H9 (cell line): ENCODE results near the gene SYVN1. TPM values are rescaled to one million over a fixed set of nuclear protein-coding genes. Genes with fewer than 3 reads are reported as not detected.

ENCODE experiments used
- DNase-seq: peaks from one replicate; pipeline ENCODE4 v3.0.0-alpha.2; 2017
- H2AFZ ChIP-seq: one replicate; pipeline ENCODE4 v1.6.1; 2013; ENCODE audit warnings: mild to moderate bottlenecking, low read length, control low read depth, moderate library complexity
- H2AK5ac ChIP-seq: 2 replicates; pipeline ENCODE4 v1.6.1; 2013; ENCODE audit warnings: low read length, control low read depth, mixed read lengths; ENCODE audit not compliant: insufficient read length
- H2BK120ac ChIP-seq: one replicate; pipeline ENCODE4 v1.6.1; 2013; ENCODE audit warnings: low read depth, mild to moderate bottlenecking, low read length, control low read depth, inconsistent platforms; ENCODE audit not compliant: poor library complexity, severe bottlenecking
- H2BK12ac ChIP-seq: 2 replicates; pipeline ENCODE4 v1.6.1; 2013; ENCODE audit warnings: low read length, control low read depth, mixed read lengths, low read depth; ENCODE audit not compliant: insufficient read length
- H2BK15ac ChIP-seq: 2 replicates; pipeline ENCODE4 v1.6.1; 2013; ENCODE audit warnings: low read depth, low read length, control low read depth
- H2BK20ac ChIP-seq: one replicate; pipeline ENCODE4 v1.6.1; 2013; ENCODE audit warnings: low read depth, mild to moderate bottlenecking, low read length, control low read depth, inconsistent platforms; ENCODE audit not compliant: poor library complexity, severe bottlenecking
- H2BK5ac ChIP-seq: 2 replicates; pipeline ENCODE4 v1.6.1; 2013; ENCODE audit warnings: low read length, control low read depth, mixed read lengths; ENCODE audit not compliant: insufficient read length
- H3K14ac ChIP-seq: 2 replicates; pipeline ENCODE4 v1.6.1; 2013; ENCODE audit warnings: low read length, control low read depth; ENCODE audit not compliant: insufficient read depth
- H3K18ac ChIP-seq: 2 replicates; pipeline ENCODE4 v1.6.1; 2013; ENCODE audit warnings: low read depth, mild to moderate bottlenecking, mixed read lengths, low read length, control low read depth; ENCODE audit not compliant: insufficient read length
- H3K23ac ChIP-seq: 2 replicates; pipeline ENCODE4 v1.6.1; 2013; ENCODE audit warnings: low read length, control low read depth, mixed read lengths, low read depth; ENCODE audit not compliant: insufficient read length
- H3K23me2 ChIP-seq: 2 replicates; pipeline ENCODE4 v1.6.1; 2013; ENCODE audit warnings: low read depth, mild to moderate bottlenecking, mixed read lengths, low read length, control low read depth; ENCODE audit not compliant: insufficient read length, poor library complexity, severe bottlenecking
- H3K27ac ChIP-seq: 2 replicates; pipeline ENCODE4 v1.5.1; 2013; ENCODE audit warnings: low read length, control low read depth, mixed read lengths, low read depth; ENCODE audit not compliant: insufficient read length
- H3K27me3 ChIP-seq: 2 replicates; pipeline ENCODE4 v1.6.1; 2013; ENCODE audit warnings: low read length, control low read depth, inconsistent platforms; ENCODE audit not compliant: insufficient read depth
- H3K4ac ChIP-seq: 2 replicates; pipeline ENCODE4 v1.6.1; 2013; ENCODE audit warnings: low read depth, mild to moderate bottlenecking, control low read depth, inconsistent platforms, low read length, moderate library complexity
- H3K4me1 ChIP-seq: 2 replicates; pipeline ENCODE4 v1.6.1; 2013; ENCODE audit warnings: low read length, control low read depth, inconsistent platforms; ENCODE audit not compliant: insufficient read depth
- H3K4me2 ChIP-seq: 2 replicates; pipeline ENCODE4 v1.6.1; 2013; ENCODE audit warnings: low read length, control low read depth, mixed read lengths; ENCODE audit not compliant: insufficient read length, insufficient read depth
- H3K56ac ChIP-seq: 2 replicates; pipeline ENCODE4 v1.6.1; 2013; ENCODE audit warnings: low read depth, mild to moderate bottlenecking, mixed read lengths, low read length, control low read depth; ENCODE audit not compliant: insufficient read length
- H3K79me1 ChIP-seq: 2 replicates; pipeline ENCODE4 v1.6.1; 2013; ENCODE audit warnings: low read depth, mild to moderate bottlenecking, moderate library complexity, low read length, control low read depth, inconsistent platforms; ENCODE audit not compliant: insufficient read depth, poor library complexity, severe bottlenecking
- H3K79me2 ChIP-seq: 2 replicates; pipeline ENCODE4 v1.6.1; 2013; ENCODE audit warnings: low read length, control low read depth, inconsistent platforms; ENCODE audit not compliant: insufficient read depth
- H3K9ac ChIP-seq: 2 replicates; pipeline ENCODE4 v1.6.1; 2013; ENCODE audit warnings: low read length, control low read depth, mixed read lengths; ENCODE audit not compliant: insufficient read length; ENCODE audit errors: extremely low read depth
- H3K9me3 ChIP-seq: one replicate; pipeline ENCODE4 v1.6.1; 2013; ENCODE audit warnings: low read depth, low read length, inconsistent platforms; ENCODE audit not compliant: control insufficient read depth
- H3T11ph ChIP-seq: one replicate; pipeline ENCODE4 v1.6.1; 2013; ENCODE audit warnings: mild to moderate bottlenecking, low read length, control low read depth, inconsistent platforms
- H4K20me1 ChIP-seq: one replicate; pipeline ENCODE4 v1.6.1; 2013; ENCODE audit not compliant: control insufficient read depth, insufficient read length, insufficient read depth
- H4K5ac ChIP-seq: 2 replicates; pipeline ENCODE4 v1.6.1; 2013; ENCODE audit warnings: low read depth, mild to moderate bottlenecking, mixed read lengths, low read length, control low read depth; ENCODE audit not compliant: insufficient read length
- H4K8ac ChIP-seq: replicated peaks from 2 replicates; pipeline ENCODE4 v1.6.1; 2013; ENCODE audit warnings: low read length, control low read depth, mixed read lengths, low read depth; ENCODE audit not compliant: insufficient read length
- H4K91ac ChIP-seq: 2 replicates; pipeline ENCODE4 v1.6.1; 2013; ENCODE audit warnings: low read depth, mild to moderate bottlenecking, moderate library complexity, mixed read lengths, low read length, control low read depth; ENCODE audit not compliant: insufficient read length
- H3K27ac Mint-ChIP-seq, 3 experiments: 2 replicates in 2 of 3; 3 replicates in 1 of 3; pipeline ENCODE4 v1.8.0; 2020 to 2021; ENCODE audit warnings: mixed read lengths in 3 of 3, mild to moderate bottlenecking in 1 of 3, moderate library complexity in 1 of 3
- H3K27me3 Mint-ChIP-seq: 2 replicates; pipeline ENCODE4 v1.8.0; 2021; ENCODE audit warnings: low read depth, mild to moderate bottlenecking, moderate library complexity, mixed read lengths
- H3K36me3 Mint-ChIP-seq, 3 experiments: 2 replicates in 2 of 3; 3 replicates in 1 of 3; pipeline ENCODE4 v1.8.0; 2020 to 2021; ENCODE audit warnings: low read depth in 3 of 3, mixed read lengths in 3 of 3; ENCODE audit not compliant: insufficient read depth in 1 of 3
- H3K4me1 Mint-ChIP-seq, 2 experiments: 2 replicates each; pipeline ENCODE4 v1.8.0; 2020; ENCODE audit warnings: mixed read lengths in 2 of 2
- H3K4me3 Mint-ChIP-seq, 2 experiments: 2 replicates in 1 of 2; 3 replicates in 1 of 2; pipeline ENCODE4 v1.8.0; 2020 to 2021; ENCODE audit warnings: mild to moderate bottlenecking in 2 of 2, mixed read lengths in 2 of 2, moderate library complexity in 1 of 2
- H3K9me3 Mint-ChIP-seq, 2 experiments: 2 replicates in 1 of 2; 3 replicates in 1 of 2; pipeline ENCODE4 v1.8.0; 2020; ENCODE audit warnings: mild to moderate bottlenecking in 2 of 2, mixed read lengths in 2 of 2, moderate library complexity in 1 of 2
- WGBS: extraction: QIAGEN DNeasy Blood & Tissue Kit; methylation state at CpG from one replicate; pipeline ENCODE4 v1.1.7; 2013; ENCODE audit warnings: missing lambda C conversion rate, low lambda C conversion rate, mixed read lengths; ENCODE audit not compliant: insufficient read length; ENCODE audit errors: extremely low coverage; 5-methylcytosine and 5-hydroxymethylcytosine counted together
- total RNA-seq: library from RNA; stranded (reverse); gene quantifications from 2 replicates; pipeline ENCODE4 v1.2.1, GENCODE V29; 2021
- TF ChIP-seq, protein P1 (sequence below): fragments of 200-600 bp; sonication (generic); conservative IDR thresholded peaks from 3 replicates; pipeline ENCODE4 v1.8.0; 2021; ENCODE audit warnings: antibody characterized with exemption, mild to moderate bottlenecking

SYVN1 gene
- total RNA-seq, 1 experiment from 2014 or later, result 31.6 TPM

- Histone ChIP-seq H3K4me1 (no peaks in the 10 kb centered on the region), H3K27me3 (no peaks in the 10 kb centered on the region), H3K4me2 (peak overlapping the region; percentile 55), H4K91ac (no peak overlapping the region), H2BK5ac (no peak overlapping the region), H2BK20ac (no peak overlapping the region), H3T11ph (no peak overlapping the region), H3K23ac (no peak overlapping the region), H3K9ac (no peak overlapping the region), H3K14ac (no peak overlapping the region), H3K79me2 (0 out of 2 replicates have a peak, but pooled peaks cover 3% of the 10 kb centered on the region), H3K56ac (no peak overlapping the region), H4K8ac (no peak overlapping the region), H3K4ac (no peak overlapping the region), H2BK120ac (no peak overlapping the region), H3K18ac (no peak overlapping the region), H2BK15ac (no peak overlapping the region), H3K23me2 (no peaks in the 10 kb centered on the region), H2BK12ac (no peak overlapping the region), H3K79me1 (peaks cover 4% of the 10 kb centered on the region), H2AFZ (no peak overlapping the region), H4K5ac (no peak overlapping the region), H4K20me1 (no peaks in the 10 kb centered on the region), H3K27ac (no peak overlapping the region), H2AK5ac (no peak overlapping the region), H3K9me3 (no peaks in the 10 kb centered on the region)
- Mint-ChIP-seq H3K27ac (0 out of 7 replicates have a peak overlapping the region, but pooled peaks of 1 of the 3 experiments have one; percentile 24), H3K4me1 (peaks cover 8 to 9% of the 10 kb centered on the region in 2 experiments), H3K9me3 (no peaks in the 10 kb centered on the region), H3K4me3 (peak overlapping the region; percentile 95 to 96), H3K36me3 (peaks cover 4 to 10% (median 5%) of the 10 kb centered on the region in 3 experiments; a peak in 5 of 7 replicates), H3K27me3 (no peaks in the 10 kb centered on the region)
- WGBS, result no CpG with 5 or more reads among the region's 8 CpGs
- TF ChIP-seq, protein P1, sequence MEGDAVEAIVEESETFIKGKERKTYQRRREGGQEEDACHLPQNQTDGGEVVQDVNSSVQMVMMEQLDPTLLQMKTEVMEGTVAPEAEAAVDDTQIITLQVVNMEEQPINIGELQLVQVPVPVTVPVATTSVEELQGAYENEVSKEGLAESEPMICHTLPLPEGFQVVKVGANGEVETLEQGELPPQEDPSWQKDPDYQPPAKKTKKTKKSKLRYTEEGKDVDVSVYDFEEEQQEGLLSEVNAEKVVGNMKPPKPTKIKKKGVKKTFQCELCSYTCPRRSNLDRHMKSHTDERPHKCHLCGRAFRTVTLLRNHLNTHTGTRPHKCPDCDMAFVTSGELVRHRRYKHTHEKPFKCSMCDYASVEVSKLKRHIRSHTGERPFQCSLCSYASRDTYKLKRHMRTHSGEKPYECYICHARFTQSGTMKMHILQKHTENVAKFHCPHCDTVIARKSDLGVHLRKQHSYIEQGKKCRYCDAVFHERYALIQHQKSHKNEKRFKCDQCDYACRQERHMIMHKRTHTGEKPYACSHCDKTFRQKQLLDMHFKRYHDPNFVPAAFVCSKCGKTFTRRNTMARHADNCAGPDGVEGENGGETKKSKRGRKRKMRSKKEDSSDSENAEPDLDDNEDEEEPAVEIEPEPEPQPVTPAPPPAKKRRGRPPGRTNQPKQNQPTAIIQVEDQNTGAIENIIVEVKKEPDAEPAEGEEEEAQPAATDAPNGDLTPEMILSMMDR, result no peak
- no peak for DNase-seq
Observed at GRCh38 chr11:65096926-65097325, 37.4 kb downstream of the SYVN1 start.
